WTC11 (cell line): ENCODE results near the gene EIF3L.

Source experiments
- ATF1 ChIP-seq: sonication (generic); formaldehyde crosslinking; IDR thresholded peaks from 2 replicates; pipeline ENCODE4 v1.8.1; 2023; ENCODE audit warnings: mild to moderate bottlenecking, moderate library complexity, missing genetic modification reagents
- TF ChIP-seq, protein P1 (sequence below): fragments of 200-600 bp; IDR thresholded peaks from 2 replicates; pipeline ENCODE4 v1.8.0; 2022; ENCODE audit warnings: antibody characterized with exemption
- TF ChIP-seq, protein P2 (sequence below): sonication (generic); formaldehyde crosslinking; IDR thresholded peaks from 2 replicates; pipeline ENCODE4 v1.8.1; 2022; ENCODE audit warnings: mild to moderate bottlenecking, missing genetic modification reagents, moderate library complexity, borderline replicate concordance
- TF ChIP-seq, protein P3 (sequence below): sonication (generic); formaldehyde crosslinking; IDR thresholded peaks from 2 replicates; pipeline ENCODE4 v1.8.0; 2022; ENCODE audit warnings: missing genetic modification reagents
- TF ChIP-seq, protein P4 (sequence below): sonication (generic); formaldehyde crosslinking; IDR thresholded peaks from 2 replicates; pipeline ENCODE4 v1.8.0; 2022; ENCODE audit warnings: mild to moderate bottlenecking, missing genetic modification reagents

DNA sequence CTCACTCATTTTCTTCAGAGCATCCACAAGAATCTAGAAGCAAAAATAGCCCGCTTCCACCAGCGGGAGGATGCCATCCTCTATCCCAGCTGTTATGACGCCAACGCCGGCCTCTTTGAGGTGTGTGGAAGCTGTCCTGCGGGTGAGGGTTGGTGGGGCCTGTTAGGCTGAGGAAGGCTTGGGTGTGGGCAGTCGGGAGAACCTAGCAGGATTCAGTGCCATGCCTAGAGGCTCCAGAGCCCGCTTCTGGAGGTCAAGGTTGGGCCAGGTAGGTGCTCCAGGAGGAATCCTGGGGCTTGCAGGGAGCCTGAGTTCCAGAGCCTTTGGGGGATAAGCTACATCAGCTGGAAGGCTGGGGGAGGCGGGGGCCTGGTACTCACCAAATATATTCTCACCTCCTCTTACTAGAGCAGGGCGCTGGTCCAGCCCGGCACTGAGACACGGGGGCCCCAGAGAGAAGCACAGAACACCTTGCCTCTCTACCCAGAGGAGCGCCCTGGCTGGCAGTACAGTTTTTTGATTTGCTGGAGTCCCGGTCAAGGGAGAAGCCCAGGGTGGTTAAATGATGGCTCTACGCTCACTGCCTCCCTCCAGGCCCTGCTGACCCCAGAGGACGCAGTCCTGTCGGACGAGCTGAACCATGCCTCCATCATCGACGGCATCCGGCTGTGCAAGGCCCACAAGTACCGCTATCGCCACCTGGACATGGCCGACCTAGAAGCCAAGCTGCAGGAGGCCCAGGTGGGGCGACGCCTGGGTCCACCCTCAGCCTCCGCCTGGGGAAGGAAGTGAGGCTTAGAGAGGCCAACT, 36.1 kb upstream of the EIF3L start:
- TF ChIP-seq, protein P1, sequence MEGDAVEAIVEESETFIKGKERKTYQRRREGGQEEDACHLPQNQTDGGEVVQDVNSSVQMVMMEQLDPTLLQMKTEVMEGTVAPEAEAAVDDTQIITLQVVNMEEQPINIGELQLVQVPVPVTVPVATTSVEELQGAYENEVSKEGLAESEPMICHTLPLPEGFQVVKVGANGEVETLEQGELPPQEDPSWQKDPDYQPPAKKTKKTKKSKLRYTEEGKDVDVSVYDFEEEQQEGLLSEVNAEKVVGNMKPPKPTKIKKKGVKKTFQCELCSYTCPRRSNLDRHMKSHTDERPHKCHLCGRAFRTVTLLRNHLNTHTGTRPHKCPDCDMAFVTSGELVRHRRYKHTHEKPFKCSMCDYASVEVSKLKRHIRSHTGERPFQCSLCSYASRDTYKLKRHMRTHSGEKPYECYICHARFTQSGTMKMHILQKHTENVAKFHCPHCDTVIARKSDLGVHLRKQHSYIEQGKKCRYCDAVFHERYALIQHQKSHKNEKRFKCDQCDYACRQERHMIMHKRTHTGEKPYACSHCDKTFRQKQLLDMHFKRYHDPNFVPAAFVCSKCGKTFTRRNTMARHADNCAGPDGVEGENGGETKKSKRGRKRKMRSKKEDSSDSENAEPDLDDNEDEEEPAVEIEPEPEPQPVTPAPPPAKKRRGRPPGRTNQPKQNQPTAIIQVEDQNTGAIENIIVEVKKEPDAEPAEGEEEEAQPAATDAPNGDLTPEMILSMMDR, result no peak
- TF ChIP-seq, protein P2, sequence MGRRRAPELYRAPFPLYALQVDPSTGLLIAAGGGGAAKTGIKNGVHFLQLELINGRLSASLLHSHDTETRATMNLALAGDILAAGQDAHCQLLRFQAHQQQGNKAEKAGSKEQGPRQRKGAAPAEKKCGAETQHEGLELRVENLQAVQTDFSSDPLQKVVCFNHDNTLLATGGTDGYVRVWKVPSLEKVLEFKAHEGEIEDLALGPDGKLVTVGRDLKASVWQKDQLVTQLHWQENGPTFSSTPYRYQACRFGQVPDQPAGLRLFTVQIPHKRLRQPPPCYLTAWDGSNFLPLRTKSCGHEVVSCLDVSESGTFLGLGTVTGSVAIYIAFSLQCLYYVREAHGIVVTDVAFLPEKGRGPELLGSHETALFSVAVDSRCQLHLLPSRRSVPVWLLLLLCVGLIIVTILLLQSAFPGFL, result no peak
- no peak for TF ChIP-seq ATF1 (CRISPR knock-in tag)
- TF ChIP-seq, protein P3, sequence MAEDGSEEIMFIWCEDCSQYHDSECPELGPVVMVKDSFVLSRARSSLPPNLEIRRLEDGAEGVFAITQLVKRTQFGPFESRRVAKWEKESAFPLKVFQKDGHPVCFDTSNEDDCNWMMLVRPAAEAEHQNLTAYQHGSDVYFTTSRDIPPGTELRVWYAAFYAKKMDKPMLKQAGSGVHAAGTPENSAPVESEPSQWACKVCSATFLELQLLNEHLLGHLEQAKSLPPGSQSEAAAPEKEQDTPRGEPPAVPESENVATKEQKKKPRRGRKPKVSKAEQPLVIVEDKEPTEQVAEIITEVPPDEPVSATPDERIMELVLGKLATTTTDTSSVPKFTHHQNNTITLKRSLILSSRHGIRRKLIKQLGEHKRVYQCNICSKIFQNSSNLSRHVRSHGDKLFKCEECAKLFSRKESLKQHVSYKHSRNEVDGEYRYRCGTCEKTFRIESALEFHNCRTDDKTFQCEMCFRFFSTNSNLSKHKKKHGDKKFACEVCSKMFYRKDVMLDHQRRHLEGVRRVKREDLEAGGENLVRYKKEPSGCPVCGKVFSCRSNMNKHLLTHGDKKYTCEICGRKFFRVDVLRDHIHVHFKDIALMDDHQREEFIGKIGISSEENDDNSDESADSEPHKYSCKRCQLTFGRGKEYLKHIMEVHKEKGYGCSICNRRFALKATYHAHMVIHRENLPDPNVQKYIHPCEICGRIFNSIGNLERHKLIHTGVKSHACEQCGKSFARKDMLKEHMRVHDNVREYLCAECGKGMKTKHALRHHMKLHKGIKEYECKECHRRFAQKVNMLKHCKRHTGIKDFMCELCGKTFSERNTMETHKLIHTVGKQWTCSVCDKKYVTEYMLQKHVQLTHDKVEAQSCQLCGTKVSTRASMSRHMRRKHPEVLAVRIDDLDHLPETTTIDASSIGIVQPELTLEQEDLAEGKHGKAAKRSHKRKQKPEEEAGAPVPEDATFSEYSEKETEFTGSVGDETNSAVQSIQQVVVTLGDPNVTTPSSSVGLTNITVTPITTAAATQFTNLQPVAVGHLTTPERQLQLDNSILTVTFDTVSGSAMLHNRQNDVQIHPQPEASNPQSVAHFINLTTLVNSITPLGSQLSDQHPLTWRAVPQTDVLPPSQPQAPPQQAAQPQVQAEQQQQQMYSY (CRISPR knock-in tag), result no peak
- TF ChIP-seq, protein P4, sequence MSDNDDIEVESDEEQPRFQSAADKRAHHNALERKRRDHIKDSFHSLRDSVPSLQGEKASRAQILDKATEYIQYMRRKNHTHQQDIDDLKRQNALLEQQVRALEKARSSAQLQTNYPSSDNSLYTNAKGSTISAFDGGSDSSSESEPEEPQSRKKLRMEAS (CRISPR knock-in tag), result no peak
